Chondrocyte (in vitro differentiated cells): ENCODE measurements around the gene CYSRT1. TPM values are rescaled to one million over a fixed set of nuclear protein-coding genes. Genes with fewer than 3 reads are reported as not detected.

Experiments
- DNase-seq: peaks from one replicate; pipeline ENCODE4 v3.0.0; 2021; ENCODE audit warnings: mixed read lengths, low spot score
- H3K27ac Mint-ChIP-seq: one replicate; pipeline ENCODE4 v1.8.0; 2021; ENCODE audit warnings: mild to moderate bottlenecking, moderate library complexity, mixed read lengths; ENCODE audit not compliant: unreplicated experiment
- H3K27me3 Mint-ChIP-seq: 2 replicates; pipeline ENCODE4 v1.8.0; 2021; ENCODE audit warnings: low read depth, mixed read lengths
- H3K36me3 Mint-ChIP-seq: 2 replicates; pipeline ENCODE4 v1.8.0; 2021; ENCODE audit warnings: low read depth, mixed read lengths
- H3K4me1 Mint-ChIP-seq: 2 replicates; pipeline ENCODE4 v1.8.0; 2021; ENCODE audit warnings: low read depth, mild to moderate bottlenecking, mixed read lengths
- H3K4me3 Mint-ChIP-seq: one replicate; pipeline ENCODE4 v1.8.0; 2021; ENCODE audit warnings: mild to moderate bottlenecking, moderate library complexity, mixed read lengths; ENCODE audit not compliant: unreplicated experiment
- H3K9me3 Mint-ChIP-seq: 2 replicates; pipeline ENCODE4 v1.8.0; 2021; ENCODE audit warnings: low read depth, mixed read lengths
- CTCF ChIP-seq: fragments of 200-600 bp; sonication (generic); IDR thresholded peaks from 2 replicates; pipeline ENCODE4 v1.5.0; 2021; ENCODE audit warnings: antibody characterized with exemption, mild to moderate bottlenecking, moderate library complexity
- total RNA-seq: library from RNA; stranded (reverse); gene quantifications from 3 replicates; pipeline ENCODE4 v1.2.1, GENCODE V29; 2021

The CYSRT1 gene
- total RNA-seq, 1 donor from 2014 or later = 0.92 TPM

GRCh38 chr9:137194388-137194787, 30.6 kb upstream of the CYSRT1 start:
- Mint-ChIP-seq H3K9me3 (no peaks in the 10 kb centered on the region), H3K27ac (no peak overlapping the region), H3K4me3 (no peak overlapping the region), H3K27me3 (no peaks in the 10 kb centered on the region), H3K36me3 (peaks cover 1% of the 10 kb centered on the region), H3K4me1 (peaks cover 37% of the 10 kb centered on the region)
- no peak for DNase-seq
- no peak for TF ChIP-seq CTCF

GRCh38 chr9:137194909-137195308, 30.1 kb upstream of the CYSRT1 start:
- DNase-seq = no peak
- no peaks in the 10 kb centered on the region for H3K9me3 Mint-ChIP-seq
- peaks cover 37% of the 10 kb centered on the region for H3K4me1 Mint-ChIP-seq
- peaks cover 1% of the 10 kb centered on the region for H3K36me3 Mint-ChIP-seq
- H3K27ac Mint-ChIP-seq = no peak overlapping the region
- TF ChIP-seq CTCF = no peak
- no peaks in the 10 kb centered on the region for H3K27me3 Mint-ChIP-seq
- no peak overlapping the region for H3K4me3 Mint-ChIP-seq

GRCh38 chr9:137195525-137196220, 29.3 kb upstream of the CYSRT1 start:
- H3K27ac Mint-ChIP-seq = peak overlapping the region; percentile 32
- H3K36me3 Mint-ChIP-seq = peaks cover 1% of the 10 kb centered on the region
- no peak for TF ChIP-seq CTCF
- no peaks in the 10 kb centered on the region for H3K9me3 Mint-ChIP-seq
- no peaks in the 10 kb centered on the region for H3K27me3 Mint-ChIP-seq
- H3K4me3 Mint-ChIP-seq = no peak overlapping the region
- DNase-seq = no peak
- H3K4me1 Mint-ChIP-seq = peaks cover 33% of the 10 kb centered on the region

- Mint-ChIP-seq H3K9me3 (no peaks in the 10 kb centered on the region), H3K36me3 (no peaks in the 10 kb centered on the region), H3K27ac (no peak overlapping the region), H3K4me3 (peak overlapping the region; percentile 87), H3K4me1 (peaks cover 51% of the 10 kb centered on the region), H3K27me3 (no peaks in the 10 kb centered on the region)
- TF ChIP-seq CTCF = no peak
- DNase-seq = no peak
Measured at GRCh38 chr9:137198051-137198901, 26.7 kb upstream of the CYSRT1 start.

- H3K36me3 Mint-ChIP-seq = no peaks in the 10 kb centered on the region
- H3K27me3 Mint-ChIP-seq = no peaks in the 10 kb centered on the region
- TF ChIP-seq CTCF = no peak
- no peak for DNase-seq
- peak overlapping the region; percentile 87 for H3K4me3 Mint-ChIP-seq
- H3K9me3 Mint-ChIP-seq = no peaks in the 10 kb centered on the region
- H3K27ac Mint-ChIP-seq = no peak overlapping the region
- H3K4me1 Mint-ChIP-seq = peaks cover 55% of the 10 kb centered on the region
Measured at GRCh38 chr9:137198902-137199283, 26.1 kb upstream of the CYSRT1 start.
